Type B pancreatic cell (in vitro differentiated cells): ENCODE data around the gene STX2. TPM values are rescaled to one million over a fixed set of nuclear protein-coding genes. Genes with fewer than 3 reads are reported as not detected.

Experiments used
- DNase-seq: peaks from one replicate; pipeline ENCODE4 v3.0.0; 2021; ENCODE audit warnings: mixed read lengths; ENCODE audit not compliant: unreplicated experiment; ENCODE audit errors: extremely low spot score
- H3K27ac Mint-ChIP-seq: 2 replicates; pipeline ENCODE4 v1.8.0; 2021; ENCODE audit warnings: mild to moderate bottlenecking, mixed read lengths
- H3K27me3 Mint-ChIP-seq: 2 replicates; pipeline ENCODE4 v1.8.0; 2021; ENCODE audit warnings: mixed read lengths
- H3K36me3 Mint-ChIP-seq: 2 replicates; pipeline ENCODE4 v1.8.0; 2021; ENCODE audit warnings: mixed read lengths
- H3K4me1 Mint-ChIP-seq: one replicate; pipeline ENCODE4 v1.8.0; 2021; ENCODE audit warnings: mixed read lengths; ENCODE audit not compliant: unreplicated experiment
- H3K4me3 Mint-ChIP-seq: 2 replicates; pipeline ENCODE4 v1.8.0; 2021; ENCODE audit warnings: mild to moderate bottlenecking, mixed read lengths
- H3K9me3 Mint-ChIP-seq: 2 replicates; pipeline ENCODE4 v1.8.0; 2021; ENCODE audit warnings: mixed read lengths
- total RNA-seq: library from RNA; stranded (reverse); gene quantifications from 2 replicates; pipeline ENCODE4 v1.2.1, GENCODE V29; 2021; ENCODE audit warnings: low replicate concordance
- TF ChIP-seq, protein P1 (sequence below): fragments of 200-600 bp; sonication (generic); conservative IDR thresholded peaks from 2 replicates; pipeline ENCODE4 v1.5.0; 2021; ENCODE audit warnings: antibody characterized with exemption, mild to moderate bottlenecking

STX2 gene
- total RNA-seq, 1 donor from 2014 or later = 17.3 TPM

DNA sequence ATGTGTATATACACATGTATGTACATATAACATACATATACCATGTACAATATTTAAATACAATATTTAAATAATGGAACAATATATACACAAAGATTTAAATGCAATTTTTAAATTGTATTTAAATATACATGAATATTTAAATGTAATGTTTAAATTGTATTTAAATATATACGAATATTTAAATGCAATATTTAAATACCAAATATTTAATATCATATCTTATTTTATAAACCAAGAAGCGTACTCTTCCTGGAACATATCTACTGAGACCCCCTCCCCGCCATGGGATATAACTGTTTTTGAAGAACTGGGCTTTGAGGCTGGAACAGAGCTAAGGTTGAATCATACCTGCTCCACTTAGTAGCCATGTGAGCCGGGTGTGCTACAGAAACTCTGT is 93.1 kb downstream of the STX2 start:
- Mint-ChIP-seq H3K27ac (no peak overlapping the region), H3K4me1 (peaks cover 8% of the 10 kb centered on the region), H3K9me3 (peaks cover 1% of the 10 kb centered on the region), H3K36me3 (no peaks in the 10 kb centered on the region), H3K27me3 (peaks cover 7% of the 10 kb centered on the region), H3K4me3 (no peak overlapping the region)
- no peak for DNase-seq
- TF ChIP-seq, protein P1, sequence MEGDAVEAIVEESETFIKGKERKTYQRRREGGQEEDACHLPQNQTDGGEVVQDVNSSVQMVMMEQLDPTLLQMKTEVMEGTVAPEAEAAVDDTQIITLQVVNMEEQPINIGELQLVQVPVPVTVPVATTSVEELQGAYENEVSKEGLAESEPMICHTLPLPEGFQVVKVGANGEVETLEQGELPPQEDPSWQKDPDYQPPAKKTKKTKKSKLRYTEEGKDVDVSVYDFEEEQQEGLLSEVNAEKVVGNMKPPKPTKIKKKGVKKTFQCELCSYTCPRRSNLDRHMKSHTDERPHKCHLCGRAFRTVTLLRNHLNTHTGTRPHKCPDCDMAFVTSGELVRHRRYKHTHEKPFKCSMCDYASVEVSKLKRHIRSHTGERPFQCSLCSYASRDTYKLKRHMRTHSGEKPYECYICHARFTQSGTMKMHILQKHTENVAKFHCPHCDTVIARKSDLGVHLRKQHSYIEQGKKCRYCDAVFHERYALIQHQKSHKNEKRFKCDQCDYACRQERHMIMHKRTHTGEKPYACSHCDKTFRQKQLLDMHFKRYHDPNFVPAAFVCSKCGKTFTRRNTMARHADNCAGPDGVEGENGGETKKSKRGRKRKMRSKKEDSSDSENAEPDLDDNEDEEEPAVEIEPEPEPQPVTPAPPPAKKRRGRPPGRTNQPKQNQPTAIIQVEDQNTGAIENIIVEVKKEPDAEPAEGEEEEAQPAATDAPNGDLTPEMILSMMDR = no peak

DNA sequence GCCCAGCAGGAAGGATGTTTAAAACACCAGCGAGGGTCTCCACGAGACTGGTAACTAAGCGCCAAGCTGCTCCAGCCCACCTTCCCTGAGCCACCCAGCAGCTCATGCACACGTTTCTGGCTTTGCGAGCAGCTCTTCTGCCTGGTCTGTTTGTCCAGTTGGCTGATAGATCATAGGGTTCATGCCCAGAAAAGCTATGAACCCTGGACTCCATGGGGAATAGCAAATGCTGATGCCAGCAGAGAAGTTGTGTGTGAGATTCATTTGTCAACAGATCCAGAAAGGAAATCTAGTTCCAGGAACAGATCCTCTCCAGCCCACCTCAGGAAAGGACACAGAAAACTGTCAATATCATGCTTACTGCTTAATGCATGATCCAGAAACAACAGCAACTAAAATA is 94.8 kb downstream of the STX2 start:
- Mint-ChIP-seq H3K36me3 (no peaks in the 10 kb centered on the region), H3K9me3 (peaks cover 6% of the 10 kb centered on the region), H3K4me3 (no peak overlapping the region), H3K4me1 (peaks cover 8% of the 10 kb centered on the region), H3K27me3 (peaks cover 4% of the 10 kb centered on the region), H3K27ac (no peak overlapping the region)
- no peak for DNase-seq
- TF ChIP-seq, protein P1 = no peak

DNA sequence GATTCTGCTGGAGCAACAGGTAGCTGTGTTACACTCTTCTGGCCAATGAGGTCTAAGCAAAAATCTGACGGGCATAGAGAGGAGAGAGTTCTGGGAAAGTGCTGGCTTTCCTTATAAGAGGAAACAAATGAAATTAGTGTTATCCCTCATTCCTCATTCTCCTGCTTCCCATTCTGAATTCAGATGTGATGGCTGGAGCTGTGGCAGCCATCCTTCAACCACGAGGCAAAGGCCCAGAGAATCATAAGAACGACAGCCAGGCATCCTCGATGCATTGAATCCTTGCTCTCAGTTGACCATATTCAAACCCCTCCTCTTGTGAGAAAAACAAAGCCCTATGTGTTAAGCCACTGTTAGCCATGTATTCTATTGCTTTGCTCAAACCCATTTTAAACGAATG is 95.4 kb downstream of the STX2 start:
- no peak overlapping the region for H3K4me3 Mint-ChIP-seq
- no peaks in the 10 kb centered on the region for H3K36me3 Mint-ChIP-seq
- H3K27ac Mint-ChIP-seq = no peak overlapping the region
- H3K27me3 Mint-ChIP-seq = peaks cover 4% of the 10 kb centered on the region
- H3K9me3 Mint-ChIP-seq = peaks cover 6% of the 10 kb centered on the region
- peaks cover 8% of the 10 kb centered on the region for H3K4me1 Mint-ChIP-seq
- TF ChIP-seq, protein P1 = no peak
- no peak for DNase-seq

DNA sequence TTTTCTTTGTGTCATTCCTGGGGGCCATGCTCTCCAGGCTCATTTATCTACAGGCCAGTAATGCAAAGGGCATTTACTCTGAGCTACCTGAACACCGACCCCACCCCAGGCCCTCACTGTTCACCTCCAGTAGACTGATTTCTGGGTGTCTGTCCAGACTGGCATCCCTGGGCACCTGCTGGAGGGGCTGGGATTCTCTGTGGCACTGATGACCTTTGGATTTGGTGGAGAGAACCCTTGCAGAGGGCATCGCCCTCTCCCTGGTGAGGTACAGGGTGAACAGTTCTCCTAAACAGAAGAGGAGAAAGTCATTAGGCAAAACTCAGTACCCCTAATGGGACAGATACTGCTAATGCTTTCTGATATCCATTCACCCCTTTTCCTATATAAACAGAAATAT is 95.9 kb downstream of the STX2 start:
- H3K36me3 Mint-ChIP-seq = no peaks in the 10 kb centered on the region
- no peak for DNase-seq
- no peak overlapping the region for H3K4me3 Mint-ChIP-seq
- peaks cover 4% of the 10 kb centered on the region for H3K27me3 Mint-ChIP-seq
- no peak overlapping the region for H3K27ac Mint-ChIP-seq
- TF ChIP-seq, protein P1 = no peak
- peaks cover 6% of the 10 kb centered on the region for H3K9me3 Mint-ChIP-seq
- H3K4me1 Mint-ChIP-seq = peaks cover 6% of the 10 kb centered on the region

DNA sequence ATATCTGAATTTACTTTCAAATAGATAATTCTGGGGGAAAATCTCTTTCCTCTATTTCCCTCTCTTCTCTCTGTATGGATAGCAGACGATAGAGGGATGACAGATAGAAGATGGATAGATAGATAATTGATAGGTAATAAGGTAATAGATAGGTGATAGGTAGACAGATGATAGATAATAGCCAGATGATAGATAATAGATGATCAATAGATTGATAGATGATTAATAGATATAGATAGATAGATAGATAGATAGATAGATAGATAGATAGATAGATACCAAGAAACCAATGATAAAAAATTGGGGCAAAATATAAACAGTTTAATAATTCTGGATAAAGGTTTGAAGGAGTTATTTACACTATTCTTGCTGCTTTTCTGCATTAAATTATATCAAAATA is 96.3 kb downstream of the STX2 start:
- no peak overlapping the region for H3K4me3 Mint-ChIP-seq
- no peak overlapping the region for H3K27ac Mint-ChIP-seq
- no peak for DNase-seq
- peaks cover 2% of the 10 kb centered on the region for H3K4me1 Mint-ChIP-seq
- peaks cover 4% of the 10 kb centered on the region for H3K27me3 Mint-ChIP-seq
- TF ChIP-seq, protein P1 = no peak
- no peaks in the 10 kb centered on the region for H3K36me3 Mint-ChIP-seq
- peaks cover 6% of the 10 kb centered on the region for H3K9me3 Mint-ChIP-seq

DNA sequence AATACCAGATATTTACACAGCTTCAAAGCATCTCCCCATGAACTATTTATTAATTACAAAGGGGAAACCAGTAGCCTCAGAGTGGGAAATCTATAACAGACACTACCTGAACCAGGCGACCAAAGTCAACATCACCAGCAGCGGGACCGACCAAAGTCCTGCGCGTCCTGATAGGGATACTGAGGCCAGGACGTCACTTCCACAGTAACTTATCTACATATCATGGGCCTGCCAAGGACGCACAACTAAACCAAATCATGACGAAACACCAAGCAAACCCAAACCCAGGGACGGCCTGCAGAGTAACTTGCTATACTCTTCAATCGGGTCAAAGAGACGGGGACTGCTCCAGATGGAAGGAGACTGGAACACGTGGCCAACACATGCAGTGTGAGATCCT is 96.9 kb downstream of the STX2 start:
- Mint-ChIP-seq H3K4me1 (no peaks in the 10 kb centered on the region), H3K27ac (no peak overlapping the region), H3K9me3 (peaks cover 6% of the 10 kb centered on the region), H3K27me3 (peaks cover 10% of the 10 kb centered on the region), H3K4me3 (no peak overlapping the region), H3K36me3 (no peaks in the 10 kb centered on the region)
- no peak for DNase-seq
- TF ChIP-seq, protein P1 = no peak
